ENCODE measurements around the gene USP49. TPM values are rescaled to one million over a fixed set of nuclear protein-coding genes. Genes with fewer than 3 reads are reported as not detected.

Gene USP49
- total and polyA plus RNA-seq, 2 of the 13 experiments (the other 11 are each of a cell fraction or from before 2014, with no cell fraction given) = 2.9 to 4.3 TPM

- no peak for TF ChIP-seq ZBTB33 (CRISPR knock-in tag; IDR thresholded peaks at IDR 0.05)
- TF ChIP-seq CBX2 (IDR thresholded peaks at IDR 0.05; ENCODE audit: low read depth, low read length) = no peak
- no peak for TF ChIP-seq CBX2 (CRISPR knock-in tag; IDR thresholded peaks at IDR 0.05; ENCODE audit: low read depth)
- TF ChIP-seq RBM22 (optimal IDR thresholded peaks at IDR 0.05; ENCODE audit: low read length) = no peak
- TF ChIP-seq HIVEP1 (CRISPR knock-in tag; IDR thresholded peaks at IDR 0.05) = no peak
- TF ChIP-seq IRF2 (CRISPR knock-in tag; IDR thresholded peaks at IDR 0.05) = peak; percentile 72; the same call in 1 of the 2 replicates
- no peak for TF ChIP-seq SSRP1 (CRISPR knock-in tag; IDR thresholded peaks at IDR 0.05)
- TF ChIP-seq SAFB2 (CRISPR knock-in tag; IDR thresholded peaks at IDR 0.05; ENCODE audit: borderline replicate concordance, low read depth) = peak; percentile 37; the same call in 1 of the 2 replicates
- no peak for TF ChIP-seq KLF11 (CRISPR knock-in tag; IDR thresholded peaks at IDR 0.05)
- TF ChIP-seq MXD1 (CRISPR knock-in tag; IDR thresholded peaks at IDR 0.05) = no peak; the same call in 1 of the 2 replicates
- TF ChIP-seq MIER3 (CRISPR knock-in tag; IDR thresholded peaks at IDR 0.05; ENCODE audit: borderline replicate concordance) = no peak
- no peak for TF ChIP-seq ZNF710 (CRISPR knock-in tag; IDR thresholded peaks at IDR 0.05; ENCODE audit: borderline replicate concordance)
- TF ChIP-seq ZNF792 (CRISPR knock-in tag; IDR thresholded peaks at IDR 0.05) = peak; percentile 70; the same call in 1 of the 2 replicates
- peak; percentile 86 for TF ChIP-seq ZSCAN20 (CRISPR knock-in tag; IDR thresholded peaks at IDR 0.05; ENCODE audit: borderline replicate concordance)
- no peak for TF ChIP-seq TIGD3 (CRISPR knock-in tag; IDR thresholded peaks at IDR 0.05; ENCODE audit: borderline replicate concordance)
- TF ChIP-seq YY1 (IDR thresholded peaks at IDR 0.05; ENCODE audit: insufficient read depth, insufficient replicate concordance, low read depth, low read length) = peak; percentile 80
- TF ChIP-seq SMARCC2 (IDR thresholded peaks at IDR 0.05) = no peak
- TF ChIP-seq SIN3A (IDR thresholded peaks at IDR 0.05; ENCODE audit: borderline replicate concordance, low read depth, low read length) = peak; percentile 49; the same call in 1 of the 2 replicates
- TF ChIP-seq KLF12 (CRISPR knock-in tag; IDR thresholded peaks at IDR 0.05; ENCODE audit: borderline replicate concordance) = no peak
- TF ChIP-seq MYC (CRISPR knock-in tag; IDR thresholded peaks at IDR 0.05; ENCODE audit: borderline replicate concordance) = no peak
- no peak for TF ChIP-seq SMARCE1 (IDR thresholded peaks at IDR 0.05; ENCODE audit: borderline replicate concordance)
- TF ChIP-seq RELA (CRISPR knock-in tag; IDR thresholded peaks at IDR 0.05) = no peak; the same call in 1 of the 2 replicates
- no peak for TF ChIP-seq RFXAP (CRISPR knock-in tag; IDR thresholded peaks at IDR 0.05; ENCODE audit: borderline replicate concordance)
- peak; percentile 77 for TF ChIP-seq GABPB1 (CRISPR knock-in tag; IDR thresholded peaks at IDR 0.05)
- TF ChIP-seq YEATS2 (CRISPR knock-in tag; IDR thresholded peaks at IDR 0.05; ENCODE audit: borderline replicate concordance) = no peak
- no peak; the same call in 1 of the 2 replicates for TF ChIP-seq ZNF724P (CRISPR knock-in tag; IDR thresholded peaks at IDR 0.05; ENCODE audit: borderline replicate concordance)
These were observed 108.5 kb downstream of the USP49 start (continued) for GRCh38 chr6:41786451-41787218.
